H1 (cell line): ENCODE measurements around the gene IL26. TPM values are rescaled to one million over a fixed set of nuclear protein-coding genes. Genes with fewer than 3 reads are reported as not detected.

Experiments used
- BACH1 ChIP-seq: IDR thresholded peaks from 2 replicates; pipeline ENCODE4 v1.6.1; 2012; ENCODE audit warnings: low read length, improper control_type of control experiment
- CHD1 ChIP-seq: IDR thresholded peaks from 2 replicates; pipeline ENCODE4 v1.6.1; 2012; ENCODE audit warnings: low read depth, low read length, improper control_type of control experiment
- HDAC6 ChIP-seq: IDR thresholded peaks from one replicate; pipeline ENCODE4 v1.7.1; 2012; ENCODE audit warnings: low read depth, mild to moderate bottlenecking, inconsistent platforms, low read length, moderate library complexity
- SIRT6 ChIP-seq: IDR thresholded peaks from one replicate; pipeline ENCODE4 v1.7.1; 2012; ENCODE audit warnings: low read length, inconsistent platforms
- SIX5 ChIP-seq: IDR thresholded peaks from 2 replicates; pipeline ENCODE4 v1.6.1; 2011; ENCODE audit warnings: mild to moderate bottlenecking, low read depth, low read length
- polyA plus RNA-seq, 7 experiments: library from polyadenylated mRNA; depleted of rRNA in 3 of 7; stranded (reverse) in 5 of 7; unstranded in 2 of 7; fragments of >200 nt in 5 of 7; fragments of 200-250 nt in 2 of 7; gene quantifications; 1 replicate in 5 of 7; 2 replicates in 1 of 7; 4 replicates in 1 of 7; pipeline versions ENCODE4 v1.2.1 to v1.2.3, GENCODE V29; 2011 to 2013; ENCODE audit warnings: missing spikeins in 2 of 7, mixed read lengths in 2 of 7
- total RNA-seq: library from RNA; stranded (reverse); fragmentation: NEBNext Ultra II Directional; extraction: Animal tissue kit (Norgen Biotek cat#: 25700); gene quantifications from 2 replicates; pipeline ENCODE4 v1.2.1, GENCODE V29; 2021
- TF ChIP-seq, protein P1 (sequence below): IDR thresholded peaks from 2 replicates; pipeline ENCODE4 v1.6.1; 2011; ENCODE audit warnings: low read depth, mild to moderate bottlenecking, low read length; ENCODE audit not compliant: insufficient read depth
- TF ChIP-seq, protein P2 (sequence below): fragments of 300-600 bp; sonication (generic); IDR thresholded peaks from 2 replicates; pipeline ENCODE4 v1.7.1; 2012; ENCODE audit warnings: low read length, moderate library complexity, mild to moderate bottlenecking, inconsistent platforms; ENCODE audit not compliant: insufficient replicate concordance

IL26 gene
- total and polyA plus RNA-seq, 2 of the 8 experiments (the other 6 are each of a cell fraction or from before 2014, with no cell fraction given): not detected

DNA sequence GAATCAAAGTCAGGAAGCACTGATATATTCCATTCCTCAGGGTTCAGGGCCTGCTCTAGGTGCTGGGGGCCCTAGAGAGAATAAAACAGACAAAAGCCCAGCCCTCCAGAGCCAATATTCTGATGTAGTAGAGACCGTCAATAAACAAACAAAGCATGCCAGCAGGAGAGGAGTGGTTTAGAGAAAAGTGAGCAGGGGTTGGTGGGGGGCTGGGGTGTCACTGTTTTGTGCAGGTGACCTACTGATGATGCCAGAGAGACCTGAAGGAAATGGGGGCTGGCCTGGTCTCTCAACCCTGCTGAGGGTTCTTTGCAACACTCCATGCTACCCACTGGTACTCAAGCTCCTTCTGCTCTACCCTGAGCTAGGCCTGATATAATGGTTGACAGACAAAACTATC, 26.5 kb downstream of the IL26 start (continued):
- TF ChIP-seq, protein P1, sequence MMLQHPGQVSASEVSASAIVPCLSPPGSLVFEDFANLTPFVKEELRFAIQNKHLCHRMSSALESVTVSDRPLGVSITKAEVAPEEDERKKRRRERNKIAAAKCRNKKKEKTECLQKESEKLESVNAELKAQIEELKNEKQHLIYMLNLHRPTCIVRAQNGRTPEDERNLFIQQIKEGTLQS: no peak
- TF ChIP-seq, protein P2, sequence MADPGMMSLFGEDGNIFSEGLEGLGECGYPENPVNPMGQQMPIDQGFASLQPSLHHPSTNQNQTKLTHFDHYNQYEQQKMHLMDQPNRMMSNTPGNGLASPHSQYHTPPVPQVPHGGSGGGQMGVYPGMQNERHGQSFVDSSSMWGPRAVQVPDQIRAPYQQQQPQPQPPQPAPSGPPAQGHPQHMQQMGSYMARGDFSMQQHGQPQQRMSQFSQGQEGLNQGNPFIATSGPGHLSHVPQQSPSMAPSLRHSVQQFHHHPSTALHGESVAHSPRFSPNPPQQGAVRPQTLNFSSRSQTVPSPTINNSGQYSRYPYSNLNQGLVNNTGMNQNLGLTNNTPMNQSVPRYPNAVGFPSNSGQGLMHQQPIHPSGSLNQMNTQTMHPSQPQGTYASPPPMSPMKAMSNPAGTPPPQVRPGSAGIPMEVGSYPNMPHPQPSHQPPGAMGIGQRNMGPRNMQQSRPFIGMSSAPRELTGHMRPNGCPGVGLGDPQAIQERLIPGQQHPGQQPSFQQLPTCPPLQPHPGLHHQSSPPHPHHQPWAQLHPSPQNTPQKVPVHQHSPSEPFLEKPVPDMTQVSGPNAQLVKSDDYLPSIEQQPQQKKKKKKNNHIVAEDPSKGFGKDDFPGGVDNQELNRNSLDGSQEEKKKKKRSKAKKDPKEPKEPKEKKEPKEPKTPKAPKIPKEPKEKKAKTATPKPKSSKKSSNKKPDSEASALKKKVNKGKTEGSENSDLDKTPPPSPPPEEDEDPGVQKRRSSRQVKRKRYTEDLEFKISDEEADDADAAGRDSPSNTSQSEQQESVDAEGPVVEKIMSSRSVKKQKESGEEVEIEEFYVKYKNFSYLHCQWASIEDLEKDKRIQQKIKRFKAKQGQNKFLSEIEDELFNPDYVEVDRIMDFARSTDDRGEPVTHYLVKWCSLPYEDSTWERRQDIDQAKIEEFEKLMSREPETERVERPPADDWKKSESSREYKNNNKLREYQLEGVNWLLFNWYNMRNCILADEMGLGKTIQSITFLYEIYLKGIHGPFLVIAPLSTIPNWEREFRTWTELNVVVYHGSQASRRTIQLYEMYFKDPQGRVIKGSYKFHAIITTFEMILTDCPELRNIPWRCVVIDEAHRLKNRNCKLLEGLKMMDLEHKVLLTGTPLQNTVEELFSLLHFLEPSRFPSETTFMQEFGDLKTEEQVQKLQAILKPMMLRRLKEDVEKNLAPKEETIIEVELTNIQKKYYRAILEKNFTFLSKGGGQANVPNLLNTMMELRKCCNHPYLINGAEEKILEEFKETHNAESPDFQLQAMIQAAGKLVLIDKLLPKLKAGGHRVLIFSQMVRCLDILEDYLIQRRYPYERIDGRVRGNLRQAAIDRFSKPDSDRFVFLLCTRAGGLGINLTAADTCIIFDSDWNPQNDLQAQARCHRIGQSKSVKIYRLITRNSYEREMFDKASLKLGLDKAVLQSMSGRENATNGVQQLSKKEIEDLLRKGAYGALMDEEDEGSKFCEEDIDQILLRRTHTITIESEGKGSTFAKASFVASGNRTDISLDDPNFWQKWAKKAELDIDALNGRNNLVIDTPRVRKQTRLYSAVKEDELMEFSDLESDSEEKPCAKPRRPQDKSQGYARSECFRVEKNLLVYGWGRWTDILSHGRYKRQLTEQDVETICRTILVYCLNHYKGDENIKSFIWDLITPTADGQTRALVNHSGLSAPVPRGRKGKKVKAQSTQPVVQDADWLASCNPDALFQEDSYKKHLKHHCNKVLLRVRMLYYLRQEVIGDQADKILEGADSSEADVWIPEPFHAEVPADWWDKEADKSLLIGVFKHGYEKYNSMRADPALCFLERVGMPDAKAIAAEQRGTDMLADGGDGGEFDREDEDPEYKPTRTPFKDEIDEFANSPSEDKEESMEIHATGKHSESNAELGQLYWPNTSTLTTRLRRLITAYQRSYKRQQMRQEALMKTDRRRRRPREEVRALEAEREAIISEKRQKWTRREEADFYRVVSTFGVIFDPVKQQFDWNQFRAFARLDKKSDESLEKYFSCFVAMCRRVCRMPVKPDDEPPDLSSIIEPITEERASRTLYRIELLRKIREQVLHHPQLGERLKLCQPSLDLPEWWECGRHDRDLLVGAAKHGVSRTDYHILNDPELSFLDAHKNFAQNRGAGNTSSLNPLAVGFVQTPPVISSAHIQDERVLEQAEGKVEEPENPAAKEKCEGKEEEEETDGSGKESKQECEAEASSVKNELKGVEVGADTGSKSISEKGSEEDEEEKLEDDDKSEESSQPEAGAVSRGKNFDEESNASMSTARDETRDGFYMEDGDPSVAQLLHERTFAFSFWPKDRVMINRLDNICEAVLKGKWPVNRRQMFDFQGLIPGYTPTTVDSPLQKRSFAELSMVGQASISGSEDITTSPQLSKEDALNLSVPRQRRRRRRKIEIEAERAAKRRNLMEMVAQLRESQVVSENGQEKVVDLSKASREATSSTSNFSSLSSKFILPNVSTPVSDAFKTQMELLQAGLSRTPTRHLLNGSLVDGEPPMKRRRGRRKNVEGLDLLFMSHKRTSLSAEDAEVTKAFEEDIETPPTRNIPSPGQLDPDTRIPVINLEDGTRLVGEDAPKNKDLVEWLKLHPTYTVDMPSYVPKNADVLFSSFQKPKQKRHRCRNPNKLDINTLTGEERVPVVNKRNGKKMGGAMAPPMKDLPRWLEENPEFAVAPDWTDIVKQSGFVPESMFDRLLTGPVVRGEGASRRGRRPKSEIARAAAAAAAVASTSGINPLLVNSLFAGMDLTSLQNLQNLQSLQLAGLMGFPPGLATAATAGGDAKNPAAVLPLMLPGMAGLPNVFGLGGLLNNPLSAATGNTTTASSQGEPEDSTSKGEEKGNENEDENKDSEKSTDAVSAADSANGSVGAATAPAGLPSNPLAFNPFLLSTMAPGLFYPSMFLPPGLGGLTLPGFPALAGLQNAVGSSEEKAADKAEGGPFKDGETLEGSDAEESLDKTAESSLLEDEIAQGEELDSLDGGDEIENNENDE: no peak
- no peak for TF ChIP-seq SIRT6
- no peak for TF ChIP-seq SIX5
- no peak for TF ChIP-seq HDAC6
- TF ChIP-seq CHD1: no peak
- TF ChIP-seq BACH1: no peak
